ENCODE measurements around the gene LRRC4C.

The LRRC4C gene

DNA sequence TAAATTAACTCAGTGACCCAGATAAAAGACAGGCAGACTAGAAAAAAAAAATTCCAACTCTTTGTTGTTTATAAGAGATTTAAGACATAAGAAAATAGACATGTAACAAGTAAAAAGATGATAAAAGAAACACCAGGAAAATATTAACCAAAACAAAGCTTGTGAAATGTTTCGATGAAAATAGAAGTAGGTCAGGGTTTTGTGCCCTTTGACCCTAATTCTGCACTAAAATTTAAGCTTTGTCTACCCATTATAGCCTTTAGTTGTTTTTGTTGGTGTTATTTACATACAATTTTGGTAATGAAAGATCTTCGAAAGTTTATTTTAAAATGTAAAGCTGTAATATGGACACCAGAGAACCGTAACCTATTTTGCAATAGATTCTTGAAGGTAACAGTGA, 75.7 kb downstream of the LRRC4C start:
- TF ChIP-seq, protein P1, sequence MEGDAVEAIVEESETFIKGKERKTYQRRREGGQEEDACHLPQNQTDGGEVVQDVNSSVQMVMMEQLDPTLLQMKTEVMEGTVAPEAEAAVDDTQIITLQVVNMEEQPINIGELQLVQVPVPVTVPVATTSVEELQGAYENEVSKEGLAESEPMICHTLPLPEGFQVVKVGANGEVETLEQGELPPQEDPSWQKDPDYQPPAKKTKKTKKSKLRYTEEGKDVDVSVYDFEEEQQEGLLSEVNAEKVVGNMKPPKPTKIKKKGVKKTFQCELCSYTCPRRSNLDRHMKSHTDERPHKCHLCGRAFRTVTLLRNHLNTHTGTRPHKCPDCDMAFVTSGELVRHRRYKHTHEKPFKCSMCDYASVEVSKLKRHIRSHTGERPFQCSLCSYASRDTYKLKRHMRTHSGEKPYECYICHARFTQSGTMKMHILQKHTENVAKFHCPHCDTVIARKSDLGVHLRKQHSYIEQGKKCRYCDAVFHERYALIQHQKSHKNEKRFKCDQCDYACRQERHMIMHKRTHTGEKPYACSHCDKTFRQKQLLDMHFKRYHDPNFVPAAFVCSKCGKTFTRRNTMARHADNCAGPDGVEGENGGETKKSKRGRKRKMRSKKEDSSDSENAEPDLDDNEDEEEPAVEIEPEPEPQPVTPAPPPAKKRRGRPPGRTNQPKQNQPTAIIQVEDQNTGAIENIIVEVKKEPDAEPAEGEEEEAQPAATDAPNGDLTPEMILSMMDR (conservative IDR thresholded peaks at IDR 0.05; ENCODE audit: low read length), result no peak
- H3K4me3 ChIP-seq (ENCODE audit: low read length), result no peak overlapping the region
- DNase-seq (ENCODE audit: low read depth), result no peak

DNA sequence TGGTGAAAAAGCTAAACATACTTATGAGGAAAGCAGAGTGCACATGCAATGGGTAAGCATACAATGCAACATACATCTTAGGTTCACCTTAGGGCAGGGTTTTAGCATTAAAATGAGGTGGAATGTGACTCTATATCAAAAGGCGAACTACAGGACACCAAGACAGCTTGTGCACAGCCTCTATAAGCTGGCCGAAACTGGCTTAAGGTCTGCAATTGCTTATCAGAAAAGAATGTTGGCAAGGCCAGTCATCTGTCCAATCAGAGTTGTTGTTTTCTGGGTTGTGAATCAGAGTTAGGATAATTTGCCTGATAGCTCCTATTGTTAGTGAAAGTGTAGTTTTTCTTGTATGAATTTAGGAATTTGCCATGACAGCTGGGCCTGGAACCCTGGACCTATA, 76.5 kb downstream of the LRRC4C start:
- H3K4me3 ChIP-seq (ENCODE audit: low read length), result no peak overlapping the region
- TF ChIP-seq, protein P1 (conservative IDR thresholded peaks at IDR 0.05; ENCODE audit: low read length), result no peak
- no peak for DNase-seq (ENCODE audit: low read depth)

GRCh38 chr11:41379084-41379483, 80.4 kb downstream of the LRRC4C start:
- DNase-seq (ENCODE audit: low read depth), result no peak
- no peak overlapping the region for H3K4me3 ChIP-seq (ENCODE audit: low read length)
- TF ChIP-seq, protein P1 (conservative IDR thresholded peaks at IDR 0.05; ENCODE audit: low read length), result no peak

DNA sequence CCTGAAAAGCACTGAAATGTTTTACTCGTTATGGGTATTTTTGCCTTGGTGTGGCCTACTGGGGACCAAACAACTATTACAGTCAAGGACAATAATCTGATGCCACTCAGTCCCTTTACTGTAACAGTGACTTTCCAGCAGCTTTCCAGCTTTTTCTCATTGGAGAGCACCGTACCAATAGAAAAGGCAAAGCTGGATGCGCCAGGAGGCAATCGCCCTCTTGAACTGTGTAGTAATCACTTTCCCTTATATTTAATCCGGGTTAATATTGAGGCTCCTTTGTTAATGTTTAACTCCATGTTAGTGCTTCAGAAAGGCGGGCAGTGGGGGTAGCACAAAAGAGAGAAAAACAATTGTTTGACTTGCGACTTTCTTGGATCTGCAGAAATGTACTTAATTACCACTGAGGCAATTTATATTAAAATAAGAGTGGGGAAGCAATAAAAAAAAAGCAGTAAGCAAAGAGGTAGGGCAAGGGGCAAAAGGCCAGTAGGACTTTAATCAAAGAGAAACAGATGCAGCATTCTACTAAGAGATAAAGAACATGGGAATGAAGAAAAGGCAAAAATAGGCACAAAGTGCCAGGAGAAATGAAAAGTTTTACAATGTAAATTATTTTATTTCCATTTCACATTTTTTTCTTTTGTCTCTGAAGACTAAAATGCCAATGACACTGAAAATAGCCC, 81.6 kb downstream of the LRRC4C start:
- no peak for DNase-seq (ENCODE audit: low read depth)
- TF ChIP-seq, protein P1 (conservative IDR thresholded peaks at IDR 0.05; ENCODE audit: low read length), result no peak
- no peak overlapping the region for H3K4me3 ChIP-seq (ENCODE audit: low read length)

DNA sequence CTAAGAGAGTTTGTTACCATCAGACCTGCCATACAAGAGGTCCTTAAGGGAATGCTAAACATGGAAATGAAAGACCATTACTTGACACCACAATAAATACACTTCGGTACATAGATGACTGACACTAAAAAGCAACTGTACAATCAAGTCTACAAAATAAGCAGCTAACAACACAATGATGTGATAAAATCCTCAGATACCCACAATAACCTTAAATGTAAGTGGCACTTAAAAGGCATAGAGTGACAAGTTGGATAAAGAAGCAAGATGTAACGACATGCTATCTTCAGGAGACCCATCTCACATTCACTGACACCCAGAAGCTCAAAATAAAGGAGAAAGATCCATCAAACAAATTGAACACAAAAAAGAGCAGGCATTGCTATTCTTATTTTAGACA, 107.6 kb downstream of the LRRC4C start:
- DNase-seq (ENCODE audit: low read depth), result no peak
- TF ChIP-seq, protein P1 (conservative IDR thresholded peaks at IDR 0.05; ENCODE audit: low read length), result no peak

GRCh38 chr11:41346042-41346441, 113.4 kb downstream of the LRRC4C start:
- TF ChIP-seq, protein P1 (conservative IDR thresholded peaks at IDR 0.05; ENCODE audit: low read length), result no peak
- no peak for DNase-seq (ENCODE audit: low read depth)
- H3K4me3 ChIP-seq (ENCODE audit: low read length), result no peak overlapping the region

More for the DNA sequence above, 107.6 kb downstream of the LRRC4C start:
- H3K4me3 ChIP-seq (ENCODE audit: low read length), result no peak overlapping the region

Measured in AG10803 (cell line).